Adipocyte (in vitro differentiated cells): ENCODE measurements around the gene SNX14.
"Not testable (repeated sequence)": the region's sequence is repeated elsewhere in the genome, so short reads cannot be mapped to it uniquely, and the experiment has no call there.

Experiments used
- DNase-seq: peaks from one replicate; pipeline ENCODE4 v3.0.0-alpha.2; 2015; ENCODE audit warnings: low read depth
- H3K27me3 ChIP-seq: replicated peaks from 2 replicates; pipeline ENCODE4 v1.7.0; 2013; ENCODE audit warnings: mild to moderate bottlenecking, low read length, moderate library complexity; ENCODE audit not compliant: control insufficient read depth, insufficient read depth
- H3K36me3 ChIP-seq: 2 replicates; pipeline ENCODE4 v1.7.0; 2013; ENCODE audit warnings: low read length, mild to moderate bottlenecking, moderate library complexity; ENCODE audit not compliant: control insufficient read depth, insufficient read depth, severe bottlenecking
- H3K4me1 ChIP-seq: 2 replicates; pipeline ENCODE4 v1.7.0; 2013; ENCODE audit warnings: mild to moderate bottlenecking, low read length, moderate library complexity; ENCODE audit not compliant: control insufficient read depth, insufficient read depth
- H3K4me3 ChIP-seq: 2 replicates; pipeline ENCODE4 v1.7.0; 2013; ENCODE audit warnings: mild to moderate bottlenecking, low read length, moderate library complexity
- H3K9ac ChIP-seq: 2 replicates; pipeline ENCODE4 v1.7.0; 2013; ENCODE audit warnings: mild to moderate bottlenecking, low read length, moderate library complexity
- H3K9me3 ChIP-seq: 2 replicates; pipeline ENCODE4 v1.7.0; 2013; ENCODE audit warnings: mild to moderate bottlenecking, low read length, moderate library complexity; ENCODE audit not compliant: control insufficient read depth

Gene SNX14

DNA sequence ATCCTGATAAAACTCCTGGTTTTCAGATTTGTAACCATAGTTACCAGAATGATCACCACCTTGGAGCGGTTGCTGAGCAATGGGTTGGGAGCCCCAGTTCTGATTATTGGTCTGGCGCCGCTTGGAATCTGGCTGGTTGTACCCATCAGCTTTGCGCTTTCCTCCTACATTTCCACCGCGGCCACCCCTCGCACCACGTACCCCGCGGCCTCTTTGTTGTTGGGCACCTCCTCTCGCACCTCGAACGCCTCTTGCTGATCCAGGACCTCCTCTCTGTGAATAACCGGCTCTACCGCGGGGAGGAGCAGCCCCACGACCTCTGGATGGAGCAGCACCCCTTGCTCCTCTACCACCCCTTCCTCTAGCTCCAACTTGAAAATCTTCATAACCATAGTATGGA is 21.1 kb upstream of the SNX14 start:
- Histone ChIP-seq H3K36me3 (peaks cover 100% of the 10 kb centered on the region), H3K4me3 (no peak overlapping the region), H3K9ac (no peak overlapping the region), H3K27me3 (no peaks in the 10 kb centered on the region), H3K9me3 (no peaks in the 10 kb centered on the region), H3K4me1 (peaks cover 17% of the 10 kb centered on the region)
- no peak for DNase-seq

DNA sequence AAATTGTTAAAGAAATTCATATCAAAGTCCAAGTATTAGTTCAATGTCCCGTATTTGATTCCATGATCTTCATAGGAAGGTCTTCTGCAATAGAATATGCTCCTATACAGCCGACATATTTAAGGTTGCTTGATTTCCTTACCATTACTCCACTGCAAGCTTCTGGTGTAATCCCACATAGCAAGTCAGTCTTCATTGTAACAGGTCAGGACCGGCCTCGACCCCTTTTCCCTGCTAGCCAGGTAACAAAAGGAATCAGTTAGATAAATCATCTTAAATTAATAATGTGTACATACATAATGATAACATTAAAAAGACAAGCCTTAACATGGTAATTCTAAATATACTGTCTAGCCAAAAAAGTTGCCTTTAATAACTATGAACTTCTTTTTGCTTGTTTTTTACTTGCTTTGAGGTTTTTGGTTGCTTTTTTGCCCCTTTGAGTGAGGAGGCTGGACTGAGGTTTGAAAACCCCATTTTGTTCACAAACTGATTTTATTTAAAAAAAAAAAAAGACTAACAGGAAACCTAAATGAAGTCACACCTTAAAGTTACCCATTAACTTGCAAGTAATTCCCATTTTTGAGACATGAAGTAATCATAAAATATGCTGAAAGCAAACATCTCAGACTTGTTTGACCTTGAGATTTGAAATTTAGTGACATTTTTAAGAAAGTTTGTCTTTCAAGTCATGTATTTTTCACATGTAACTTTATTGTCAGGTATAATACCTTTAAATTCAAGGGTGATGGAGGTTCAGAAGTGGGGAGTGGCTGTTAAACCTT is 19.2 kb upstream of the SNX14 start:
- Histone ChIP-seq H3K27me3 (no peaks in the 10 kb centered on the region), H3K4me3 (no peak overlapping the region), H3K9ac (no peak overlapping the region), H3K9me3 (no peaks in the 10 kb centered on the region), H3K4me1 (peaks cover 17% of the 10 kb centered on the region), H3K36me3 (peaks cover 97% of the 10 kb centered on the region)
- no peak for DNase-seq

DNA sequence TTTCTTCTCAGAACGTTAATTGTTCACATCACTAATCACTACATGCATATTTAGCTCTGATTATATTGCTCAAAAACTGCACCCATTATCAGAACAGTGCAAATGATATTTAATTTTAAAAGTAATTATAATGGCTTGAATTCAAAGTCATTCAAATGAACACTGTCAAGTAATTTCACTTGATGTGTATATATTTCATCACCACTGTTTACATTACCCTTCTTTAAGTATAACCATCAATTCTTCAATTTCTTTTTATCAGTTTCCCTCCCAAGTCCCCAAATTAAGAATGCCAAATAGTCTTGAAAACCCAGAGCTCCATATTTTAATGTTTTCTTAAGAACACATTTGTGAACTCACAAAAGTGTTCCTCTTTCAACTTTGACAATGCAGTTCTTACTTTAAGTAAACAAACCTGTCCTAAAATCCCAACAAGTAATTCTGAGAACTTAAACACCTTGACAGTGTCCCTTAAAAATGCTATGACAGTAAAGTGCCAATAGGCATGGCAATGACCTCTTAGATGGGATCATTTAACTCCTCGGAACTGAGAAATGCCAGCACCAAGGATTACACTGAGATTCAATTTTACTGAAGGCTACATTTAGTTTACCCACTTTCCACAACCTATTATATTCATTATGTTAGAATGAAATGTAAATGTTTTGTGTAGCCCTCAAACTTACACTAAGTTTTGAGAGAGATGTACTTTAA is 16.7 kb upstream of the SNX14 start:
- DNase-seq: no peak

DNA sequence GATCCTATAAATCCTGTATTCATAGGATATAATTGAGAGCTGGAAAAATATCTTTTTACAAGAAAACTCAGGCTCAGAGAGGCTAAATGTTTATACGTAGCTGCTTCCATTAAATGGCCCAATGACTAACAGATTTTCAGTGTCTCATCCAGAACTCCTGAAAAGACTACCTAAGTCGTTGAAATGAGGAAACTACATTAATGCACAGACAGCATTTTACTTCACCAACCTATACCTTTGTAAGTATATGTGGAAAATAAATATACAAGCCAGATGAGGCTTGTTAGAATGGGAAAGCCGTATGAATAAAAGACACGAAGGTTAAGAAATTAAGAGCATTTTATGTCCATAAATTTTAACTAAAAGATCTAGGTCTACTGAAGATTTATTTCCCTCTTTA is 8.4 kb upstream of the SNX14 start:
- Histone ChIP-seq H3K9ac (no peak overlapping the region), H3K4me3 (no peak overlapping the region), H3K9me3 (no peaks in the 10 kb centered on the region), H3K27me3 (no peaks in the 10 kb centered on the region), H3K36me3 (peaks cover 44% of the 10 kb centered on the region), H3K4me1 (no peaks in the 10 kb centered on the region)
- no peak for DNase-seq

More for the DNA sequence above, 16.7 kb upstream of the SNX14 start:
- no peak overlapping the region for H3K4me3 ChIP-seq
- H3K9ac ChIP-seq: no peak overlapping the region
- no peaks in the 10 kb centered on the region for H3K9me3 ChIP-seq
- peaks cover 94% of the 10 kb centered on the region for H3K36me3 ChIP-seq
- no peaks in the 10 kb centered on the region for H3K27me3 ChIP-seq
- H3K4me1 ChIP-seq: peaks cover 17% of the 10 kb centered on the region

DNA sequence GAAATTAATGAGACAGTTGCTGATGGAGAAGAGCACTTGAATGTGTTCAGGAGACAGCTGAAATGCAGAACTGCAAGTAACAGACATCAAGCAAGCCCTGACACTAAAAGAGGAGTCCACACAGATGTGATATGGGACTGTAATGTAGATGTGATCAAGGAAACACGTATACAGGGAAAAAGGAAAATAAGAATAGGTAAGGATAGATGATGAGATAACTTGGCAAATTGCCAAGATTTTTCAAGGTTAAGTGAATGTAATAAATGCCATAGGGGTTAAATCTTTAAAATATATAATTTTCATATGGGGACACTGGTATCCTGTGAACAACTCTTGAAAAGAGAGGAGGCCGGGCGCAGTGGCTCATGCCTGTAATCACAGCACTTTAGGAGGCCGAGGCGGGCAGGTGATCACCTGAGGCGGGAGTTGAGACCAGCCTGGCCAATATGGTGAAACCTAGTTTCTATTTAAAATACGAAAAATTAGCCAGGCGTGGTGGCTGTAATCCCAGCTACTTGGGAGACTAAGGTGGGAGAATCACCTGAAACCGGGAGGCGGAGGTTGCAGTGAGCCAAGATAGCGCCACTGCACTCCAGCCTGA is 7.2 kb upstream of the SNX14 start:
- Histone ChIP-seq H3K4me1 (no peaks in the 10 kb centered on the region), H3K4me3 (no peak overlapping the region), H3K9ac (no peak overlapping the region), H3K36me3 (peaks cover 31% of the 10 kb centered on the region), H3K27me3 (no peaks in the 10 kb centered on the region), H3K9me3 (no peaks in the 10 kb centered on the region)
- peak; percentile 12 for DNase-seq

DNA sequence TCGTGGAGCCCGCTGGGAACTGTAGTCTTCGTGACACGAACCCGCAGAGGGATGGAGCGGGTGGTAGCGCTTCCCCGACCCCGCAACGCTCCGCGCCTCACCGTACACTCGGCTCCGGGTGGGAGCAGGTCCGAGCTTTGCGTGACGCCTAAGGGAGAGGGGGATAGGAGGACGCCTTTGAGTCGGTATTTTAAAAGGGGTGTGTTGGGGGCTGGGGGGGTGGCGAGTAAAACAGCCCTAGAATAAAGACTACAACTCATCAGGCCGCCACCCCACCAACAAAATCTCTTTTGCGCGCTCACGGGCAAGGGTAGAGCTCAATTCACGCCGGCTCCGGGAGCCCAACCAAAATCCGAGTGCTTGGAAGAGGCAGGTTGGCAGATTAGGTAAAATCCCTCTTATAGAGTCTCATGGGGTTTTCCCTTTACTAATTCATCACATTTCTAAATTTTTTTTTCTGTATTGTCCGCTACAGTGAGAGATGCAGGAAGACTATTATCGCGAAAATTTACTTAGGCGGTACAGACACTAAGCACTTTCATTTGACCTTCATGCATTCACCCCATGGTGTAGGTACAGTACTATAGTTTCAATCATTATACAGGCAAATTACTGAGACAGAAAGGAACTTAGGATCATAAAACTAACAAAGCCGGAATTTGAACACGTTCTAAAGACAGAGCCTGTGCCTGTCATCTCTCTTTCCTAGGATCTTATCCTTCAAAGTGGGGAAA is 706 bp upstream of the SNX14 start:
- Histone ChIP-seq H3K4me1 (peaks cover 16% of the 10 kb centered on the region), H3K9ac (peak overlapping the region; percentile 96), H3K4me3 (peak overlapping the region; percentile 89), H3K27me3 (no peaks in the 10 kb centered on the region), H3K36me3 (no peaks in the 10 kb centered on the region), H3K9me3 (no peaks in the 10 kb centered on the region)
- DNase-seq: no peak

DNA sequence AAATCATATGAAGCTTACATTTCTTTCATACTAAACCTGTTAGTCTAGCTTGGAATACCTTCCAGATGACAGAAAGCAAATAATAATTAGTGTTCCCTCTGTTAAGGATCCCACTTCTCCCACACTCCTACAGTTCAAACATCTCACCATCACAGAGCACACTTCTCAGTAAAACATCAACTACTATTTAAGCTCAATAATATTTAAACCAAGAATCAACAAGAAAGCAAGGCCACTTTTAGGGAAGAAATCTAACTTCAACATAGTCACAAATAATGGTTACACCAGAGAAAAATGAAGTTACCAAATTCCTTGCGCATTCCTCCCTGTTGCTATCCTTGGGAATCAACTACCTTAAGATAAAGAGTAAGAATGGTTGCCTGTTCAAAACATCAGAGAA is 1.6 kb downstream of the SNX14 start:
- H3K27me3 ChIP-seq: no peaks in the 10 kb centered on the region
- no peaks in the 10 kb centered on the region for H3K36me3 ChIP-seq
- peaks cover 16% of the 10 kb centered on the region for H3K4me1 ChIP-seq
- no peak for DNase-seq
- H3K9ac ChIP-seq: peak overlapping the region; percentile 37
- no peaks in the 10 kb centered on the region for H3K9me3 ChIP-seq
- H3K4me3 ChIP-seq: peak overlapping the region; percentile 89

DNA sequence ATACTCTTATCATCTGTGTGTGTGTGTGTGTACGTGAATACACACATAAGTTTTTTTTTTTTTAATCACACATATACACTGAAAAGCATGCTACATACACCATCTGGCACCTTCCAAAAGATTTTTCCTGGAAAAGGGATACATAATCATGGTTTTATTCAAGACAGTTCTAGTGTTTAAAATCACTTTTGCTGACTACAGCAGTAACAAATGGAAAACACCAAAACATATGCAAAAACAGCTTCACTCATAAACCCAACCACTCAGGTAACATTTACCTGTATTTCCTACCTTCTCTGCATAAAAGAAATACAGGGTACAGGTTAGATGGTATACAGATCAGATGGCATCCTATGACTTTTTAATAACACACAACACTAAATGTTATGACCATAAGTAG is 2.5 kb downstream of the SNX14 start:
- no peak for DNase-seq
- H3K9me3 ChIP-seq: no peaks in the 10 kb centered on the region
- no peak overlapping the region for H3K9ac ChIP-seq
- H3K27me3 ChIP-seq: no peaks in the 10 kb centered on the region
- no peaks in the 10 kb centered on the region for H3K36me3 ChIP-seq
- H3K4me1 ChIP-seq: peaks cover 16% of the 10 kb centered on the region
- H3K4me3 ChIP-seq: no peak overlapping the region

DNA sequence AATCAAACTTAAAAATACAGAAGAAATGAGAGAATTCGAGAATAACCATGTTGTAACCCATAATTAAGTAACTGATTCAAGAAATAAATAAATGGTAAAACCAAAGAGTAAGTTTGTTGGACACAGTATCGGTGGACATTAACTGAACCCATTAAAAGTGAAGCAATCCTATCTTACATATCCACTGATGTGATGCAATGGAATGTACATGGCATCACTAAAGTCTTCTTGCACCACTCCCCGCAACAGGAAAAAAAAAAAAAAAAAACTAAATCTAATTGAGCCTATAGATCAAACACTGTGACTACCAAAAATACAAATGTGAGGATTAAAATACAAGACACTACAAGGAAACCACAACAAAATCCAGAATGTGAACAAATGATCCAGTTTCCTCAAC is 7.9 kb downstream of the SNX14 start:
- Histone ChIP-seq H3K27me3 (no peaks in the 10 kb centered on the region), H3K36me3 (no peaks in the 10 kb centered on the region), H3K9ac (no peak overlapping the region), H3K9me3 (peaks cover 5% of the 10 kb centered on the region), H3K4me1 (no peaks in the 10 kb centered on the region), H3K4me3 (no peak overlapping the region)
- no peak for DNase-seq

DNA sequence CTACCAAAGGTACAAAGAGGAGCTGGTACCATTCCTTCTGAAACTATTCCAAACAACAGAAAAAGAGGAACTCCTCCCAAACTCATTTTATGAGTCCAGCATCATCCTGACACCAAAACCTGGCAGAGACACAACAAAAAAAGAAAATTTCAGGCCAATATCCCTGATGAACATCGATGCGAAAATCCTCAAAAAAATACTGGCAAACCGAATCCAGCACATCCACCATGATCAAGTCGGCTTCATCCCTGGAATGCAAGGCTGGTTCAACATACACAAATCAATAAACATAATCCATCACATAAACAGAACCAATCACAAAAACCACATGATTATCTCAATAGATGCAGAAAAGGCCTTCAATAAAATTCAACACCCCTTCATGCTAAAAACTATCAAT is 10.8 kb downstream of the SNX14 start:
- not testable (repeated sequence) for H3K36me3 ChIP-seq, H3K9ac ChIP-seq, H3K27me3 ChIP-seq, H3K4me1 ChIP-seq, DNase-seq, H3K9me3 ChIP-seq, H3K4me3 ChIP-seq

DNA sequence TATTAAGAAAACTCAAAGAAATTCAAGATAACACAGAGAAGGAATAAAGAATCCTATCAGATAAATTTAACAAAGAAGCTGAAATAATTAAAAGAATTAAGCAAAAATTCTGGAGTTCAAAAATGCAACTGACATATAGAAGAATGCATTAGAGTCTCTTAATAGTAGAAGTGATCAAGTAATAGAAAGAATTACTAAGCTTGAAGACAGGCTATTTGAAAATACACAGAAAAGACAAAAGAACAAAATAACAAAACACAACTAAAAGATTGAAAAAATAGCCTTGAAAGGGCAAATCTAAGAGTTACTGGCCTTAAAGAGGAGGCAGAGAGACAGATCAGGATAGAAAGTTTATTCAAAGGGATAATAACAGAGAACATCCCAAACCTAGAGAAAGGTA is 12.1 kb downstream of the SNX14 start:
- H3K27me3 ChIP-seq: no peaks in the 10 kb centered on the region
- H3K9ac ChIP-seq: no peak overlapping the region
- no peak overlapping the region for H3K4me3 ChIP-seq
- peaks cover 5% of the 10 kb centered on the region for H3K9me3 ChIP-seq
- DNase-seq: no peak
- H3K36me3 ChIP-seq: peaks cover 6% of the 10 kb centered on the region
- H3K4me1 ChIP-seq: no peaks in the 10 kb centered on the region
